ENCODE results near the gene GAP43.

GAP43 gene

DNA sequence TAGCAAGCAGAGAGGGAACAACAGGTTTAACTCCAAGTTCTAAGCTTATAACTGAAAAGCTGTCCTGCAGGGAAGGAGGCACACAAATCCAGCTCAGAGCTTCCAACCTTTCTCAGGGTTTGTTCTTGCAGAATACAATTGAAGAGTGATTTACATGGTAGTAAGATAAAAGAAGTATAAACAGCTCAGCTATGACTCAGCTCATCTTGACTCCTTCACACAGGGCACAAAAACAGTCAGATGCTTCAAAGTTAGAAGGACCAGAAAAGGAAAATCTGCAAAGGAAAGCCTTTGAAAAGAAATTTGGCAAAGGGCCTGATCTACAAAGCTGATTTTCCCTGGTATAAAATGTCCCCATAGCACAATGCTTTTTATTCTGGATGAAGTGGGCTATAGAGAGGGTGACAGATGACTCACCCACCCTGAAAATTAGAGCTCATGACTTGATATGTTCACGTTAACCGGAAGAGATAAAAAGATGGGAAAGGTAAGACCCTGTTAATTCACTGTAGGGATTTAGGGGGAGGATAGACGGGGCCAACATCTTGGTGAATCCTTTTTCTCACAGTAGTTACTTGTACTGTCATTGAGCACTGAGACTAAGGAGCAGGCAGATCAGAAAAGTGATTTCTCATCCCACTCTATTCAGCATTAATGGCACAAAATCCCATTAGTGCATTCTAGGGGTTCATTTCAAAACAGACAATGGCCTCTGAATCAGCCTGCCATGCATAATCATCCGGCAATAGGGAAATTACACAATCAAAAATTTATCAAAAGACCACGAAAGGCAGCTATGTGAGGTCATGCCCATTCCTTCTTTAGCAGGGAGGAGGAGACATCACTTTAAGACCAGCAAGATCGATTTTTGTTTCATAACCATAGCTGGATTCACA is 143.5 kb downstream of the GAP43 start:
- no peak for DNase-seq

DNA sequence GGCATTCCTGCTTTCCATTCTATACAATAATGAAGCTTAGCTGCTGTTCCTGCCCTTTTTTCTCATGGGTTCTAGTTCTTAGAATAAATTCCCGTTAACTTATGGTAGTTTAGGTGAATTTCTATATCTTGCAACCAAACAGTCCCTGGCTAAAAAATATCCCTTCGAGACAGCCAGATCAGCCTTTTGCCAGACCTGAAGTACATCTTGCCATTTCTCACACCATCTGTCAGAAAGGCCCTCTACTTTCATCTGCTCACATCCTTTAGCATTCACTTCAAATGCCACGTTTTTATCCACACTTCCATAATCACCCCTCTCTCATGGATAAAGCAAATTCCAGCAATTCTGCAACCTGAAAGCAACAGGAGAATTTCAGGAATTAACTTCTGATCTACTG is 145.4 kb downstream of the GAP43 start:
- DNase-seq = no peak

All from effector CD8-positive, alpha-beta T cell (primary cell).